Endothelial cell of umbilical vein (primary cell): ENCODE data around the gene PAX2. TPM values are rescaled to one million over a fixed set of nuclear protein-coding genes. Genes with fewer than 3 reads are reported as not detected.

Source experiments
- BruUV-seq: library from RNA; stranded (reverse); fragments of 400-500 nt; replicated peaks from 2 replicates; lab custom pipeline; 2021; lab: Mats Ljungman, UMichigan
- CTCF ChIA-PET: fragments of 300-600, 350-600 bp; sonication (Branson Sonifier 250); formaldehyde crosslinking; loops from one replicate; lab custom pipeline; 2021; ENCODE audit warnings: antibody characterized with exemption, inconsistent platforms; lab: Charles Lee
- POLR2A ChIA-PET: fragments of 300-600, 350-600 bp; sonication (Branson Sonifier 250); formaldehyde crosslinking; loops from one replicate; lab custom pipeline; 2021; ENCODE audit warnings: antibody characterized with exemption, inconsistent platforms; lab: Charles Lee
- DNase-seq: peaks from one replicate; pipeline ENCODE4 v3.0.0-alpha.2; 2011; ENCODE audit warnings: low read depth, low spot score
- FAIRE-seq: peaks from 2 replicates; lab custom pipeline; 2011; peaks lifted over from hg19 to GRCh38; lab: Jason Lieb, UNC
- H2AFZ ChIP-seq: 2 replicates; pipeline ENCODE4 v1.6.0; 2012; ENCODE audit warnings: low read depth, low read length, control low read depth, inconsistent platforms
- H3K27ac ChIP-seq: 2 replicates; pipeline ENCODE4 v1.5.1; 2011; ENCODE audit warnings: low read depth, mild to moderate bottlenecking, control low read depth, low read length, moderate library complexity; ENCODE audit not compliant: insufficient read depth
- H3K27me3 ChIP-seq, 2 experiments: 2 replicates each; pipeline versions ENCODE4 v1.6.0 to v1.6.1; 2011; ENCODE audit warnings: low read length in 2 of 2, mixed read lengths in 1 of 2; ENCODE audit not compliant: control insufficient read depth in 2 of 2, insufficient read depth in 2 of 2
- H3K36me3 ChIP-seq, 2 experiments: 2 replicates in 1 of 2; 3 replicates in 1 of 2; pipeline ENCODE4 v1.5.1; 2011; ENCODE audit warnings: low read length in 2 of 2, mild to moderate bottlenecking in 1 of 2, moderate library complexity in 1 of 2; ENCODE audit not compliant: control insufficient read depth in 2 of 2, insufficient read depth in 2 of 2; ENCODE audit errors: extremely low read depth in 1 of 2
- H3K4me1 ChIP-seq: 3 replicates; pipeline ENCODE4 v1.5.1; 2011; ENCODE audit warnings: mild to moderate bottlenecking, low read length; ENCODE audit not compliant: control insufficient read depth, insufficient read depth; ENCODE audit errors: extremely low read depth
- H3K4me2 ChIP-seq: 2 replicates; pipeline ENCODE4 v1.6.1; 2011; ENCODE audit warnings: low read length, control low read depth, mixed read lengths; ENCODE audit not compliant: insufficient read depth
- H3K4me3 ChIP-seq, 3 experiments: fragments of 200-600 bp in 1 of 3; sonication (generic), shearing (Covaris generic) in 1 of 3; replicated peaks in 1 of 3; 2 replicates each; pipeline ENCODE4 v1.5.1; 2011 to 2016; ENCODE audit warnings: control low read depth in 3 of 3, low read length in 3 of 3, mild to moderate bottlenecking in 2 of 3, inconsistent platforms in 1 of 3, low read depth in 1 of 3, moderate library complexity in 1 of 3; ENCODE audit not compliant: insufficient read depth in 1 of 3
- H3K79me2 ChIP-seq: 2 replicates; pipeline ENCODE4 v1.6.0; 2012; ENCODE audit warnings: low read length, inconsistent platforms; ENCODE audit not compliant: control insufficient read depth, insufficient read depth
- H3K9ac ChIP-seq: replicated peaks from 2 replicates; pipeline ENCODE3; 2011; ENCODE audit warnings: low read length, control low read depth; ENCODE audit not compliant: insufficient read depth; ENCODE audit errors: extremely low read depth
- H3K9me1 ChIP-seq: replicated peaks from 3 replicates; pipeline ENCODE4 v1.6.0; 2011; ENCODE audit warnings: mild to moderate bottlenecking, low read length; ENCODE audit not compliant: control insufficient read depth, insufficient read depth; ENCODE audit errors: extremely low read depth
- H3K9me3 ChIP-seq: replicated peaks from 2 replicates; pipeline ENCODE4 v1.5.1; 2012; ENCODE audit warnings: low read length, inconsistent platforms; ENCODE audit not compliant: control insufficient read depth, insufficient read depth
- H4K20me1 ChIP-seq: replicated peaks from 2 replicates; pipeline ENCODE3; 2011; ENCODE audit warnings: mild to moderate bottlenecking, low read length; ENCODE audit not compliant: control insufficient read depth, insufficient read depth; ENCODE audit errors: extremely low read depth
- EZH2 ChIP-seq: IDR thresholded peaks from 2 replicates; pipeline ENCODE4 v1.6.1; 2012; ENCODE audit warnings: borderline replicate concordance, low read depth, mild to moderate bottlenecking, moderate library complexity, low read length, inconsistent platforms; ENCODE audit not compliant: severe bottlenecking
- FOS ChIP-seq: IDR thresholded peaks from 2 replicates; pipeline ENCODE4 v1.6.1; 2011; ENCODE audit warnings: mild to moderate bottlenecking, low read length, moderate library complexity, borderline replicate concordance; ENCODE audit not compliant: insufficient read depth
- GATA2 ChIP-seq: IDR thresholded peaks from 2 replicates; pipeline ENCODE4 v1.7.0; 2011; ENCODE audit warnings: low read depth, mild to moderate bottlenecking, moderate library complexity, mixed read lengths, low read length; ENCODE audit not compliant: insufficient read length, insufficient read depth
- JUN ChIP-seq: IDR thresholded peaks from 2 replicates; pipeline ENCODE4 v1.6.1; 2011; ENCODE audit warnings: borderline replicate concordance, low read depth; ENCODE audit not compliant: insufficient read length, insufficient read depth
- MAX ChIP-seq: IDR thresholded peaks from 2 replicates; pipeline ENCODE4 v1.6.1; 2011; ENCODE audit not compliant: insufficient read depth, insufficient read length
- MYC ChIP-seq: IDR thresholded peaks from one replicate; pipeline ENCODE4 v1.6.1; 2011; ENCODE audit warnings: mild to moderate bottlenecking, low read depth, low read length
- POLR2A ChIP-seq: IDR thresholded peaks from 2 replicates; pipeline ENCODE4 v1.6.1; 2012; ENCODE audit warnings: low read depth, mild to moderate bottlenecking, control low read depth, low read length
- POLR2AphosphoS5 ChIP-seq: IDR thresholded peaks from 2 replicates; pipeline ENCODE4 v1.6.1; 2012; ENCODE audit warnings: low read depth, mild to moderate bottlenecking, control low read depth, low read length, moderate library complexity; ENCODE audit not compliant: insufficient read depth
- dilution Hi-C: fragments of 300-500 bp; cut with MboI; formaldehyde crosslinking; loops from one replicate; pipeline ENCODE4 v1.15.0; 2019; ENCODE audit warnings: low sequenced_read_pairs; ENCODE audit not compliant: extremely low pct_ligation_motif_present
- intact Hi-C: fragments of 100-400 bp; cut with micrococcal nuclease; formaldehyde crosslinking; loops from one replicate; pipeline ENCODE4 v1.10.0; 2022
- polyA plus RNA-seq, 4 experiments: library from polyadenylated mRNA; depleted of rRNA in 3 of 4; stranded (reverse) in 3 of 4; unstranded in 1 of 4; fragments of >200 nt; gene quantifications; 2 replicates each; pipeline versions ENCODE4 v1.2.1 to v1.2.3, GENCODE V29; 2011 to 2012; ENCODE audit warnings: missing spikeins in 1 of 4
- total RNA-seq: library from RNA; stranded (reverse); gene quantifications from 2 replicates; pipeline ENCODE4 v1.2.3, GENCODE V29; 2021
- TF ChIP-seq, protein P1 (sequence below), 2 donors: IDR thresholded peaks; 1 replicate in 1 of 2; 2 replicates in 1 of 2; pipeline ENCODE4 v1.5.1; 2011; ENCODE audit warnings: low read length in 2 of 2, mild to moderate bottlenecking in 2 of 2, moderate library complexity in 2 of 2, control low read depth in 1 of 2, inconsistent platforms in 1 of 2, low read depth in 1 of 2; ENCODE audit not compliant: insufficient read depth in 1 of 2; ENCODE audit errors: extremely low read depth in 1 of 2

The PAX2 gene
- total and polyA plus RNA-seq, 2 donors (not counting 3 experiments of a cell fraction or from before 2014, with no cell fraction given) = not detected

- no peaks in the 10 kb centered on the region for H3K36me3 ChIP-seq
- H3K9me3 ChIP-seq = no peaks in the 10 kb centered on the region
- no peak overlapping the region for H3K4me3 ChIP-seq
- TF ChIP-seq POLR2AphosphoS5 (no peak), EZH2 (no peak), JUN (no peak)
- no peak for FAIRE-seq
- H3K9me1 ChIP-seq = no peaks in the 10 kb centered on the region
- intact Hi-C loops = no loop called here
- dilution Hi-C loops = no loop called here
- peaks cover 56 to 64% of the 10 kb centered on the region in 2 experiments for H3K27me3 ChIP-seq
- POLR2A ChIA-PET = no interaction called here
- no peak for DNase-seq
- CTCF ChIA-PET = no interaction called here
- H2AFZ ChIP-seq = no peak overlapping the region
- no TSS peak for BruUV-seq
- H3K4me2 ChIP-seq = no peak overlapping the region
- no peaks in the 10 kb centered on the region for H4K20me1 ChIP-seq
- H3K79me2 ChIP-seq = no peaks in the 10 kb centered on the region
- peaks cover 4% of the 10 kb centered on the region for H3K4me1 ChIP-seq
- no peak overlapping the region for H3K9ac ChIP-seq
- no peak overlapping the region for H3K27ac ChIP-seq
Measured at GRCh38 chr10:100831742-100832141, 86.4 kb downstream of the PAX2 start.

GRCh38 chr10:100835810-100836209 is 90.4 kb downstream of the PAX2 start:
- dilution Hi-C loops = no loop called here
- ChIA-PET POLR2A (no interaction called here), CTCF (no interaction called here)
- DNase-seq = no peak
- Histone ChIP-seq H2AFZ (no peak overlapping the region), H3K4me3 (no peak overlapping the region), H3K9me1 (no peaks in the 10 kb centered on the region), H3K4me2 (no peak overlapping the region), H3K36me3 (no peaks in the 10 kb centered on the region), H3K9me3 (no peaks in the 10 kb centered on the region), H3K9ac (no peak overlapping the region), H3K79me2 (no peaks in the 10 kb centered on the region), H3K4me1 (no peaks in the 10 kb centered on the region), H3K27me3 (peaks cover 33% of the 10 kb centered on the region in 2 experiments), H3K27ac (no peak overlapping the region), H4K20me1 (no peaks in the 10 kb centered on the region)
- TF ChIP-seq, protein P1, sequence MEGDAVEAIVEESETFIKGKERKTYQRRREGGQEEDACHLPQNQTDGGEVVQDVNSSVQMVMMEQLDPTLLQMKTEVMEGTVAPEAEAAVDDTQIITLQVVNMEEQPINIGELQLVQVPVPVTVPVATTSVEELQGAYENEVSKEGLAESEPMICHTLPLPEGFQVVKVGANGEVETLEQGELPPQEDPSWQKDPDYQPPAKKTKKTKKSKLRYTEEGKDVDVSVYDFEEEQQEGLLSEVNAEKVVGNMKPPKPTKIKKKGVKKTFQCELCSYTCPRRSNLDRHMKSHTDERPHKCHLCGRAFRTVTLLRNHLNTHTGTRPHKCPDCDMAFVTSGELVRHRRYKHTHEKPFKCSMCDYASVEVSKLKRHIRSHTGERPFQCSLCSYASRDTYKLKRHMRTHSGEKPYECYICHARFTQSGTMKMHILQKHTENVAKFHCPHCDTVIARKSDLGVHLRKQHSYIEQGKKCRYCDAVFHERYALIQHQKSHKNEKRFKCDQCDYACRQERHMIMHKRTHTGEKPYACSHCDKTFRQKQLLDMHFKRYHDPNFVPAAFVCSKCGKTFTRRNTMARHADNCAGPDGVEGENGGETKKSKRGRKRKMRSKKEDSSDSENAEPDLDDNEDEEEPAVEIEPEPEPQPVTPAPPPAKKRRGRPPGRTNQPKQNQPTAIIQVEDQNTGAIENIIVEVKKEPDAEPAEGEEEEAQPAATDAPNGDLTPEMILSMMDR (IDR thresholded peaks at IDR 0.05; ENCODE audit: extremely low read depth in 1 of 2, insufficient read depth in 1 of 2, low read depth in 1 of 2, low read length in 2 of 2) = no peak
- TF ChIP-seq GATA2 (no peak), MYC (no peak), JUN (no peak), POLR2A (no peak), MAX (no peak), EZH2 (no peak), POLR2AphosphoS5 (no peak), FOS (no peak)
- FAIRE-seq = no peak
- intact Hi-C loops = no loop called here
- BruUV-seq = no TSS peak
